ENCODE results near the gene CHST12.

- TF ChIP-seq CTCF (IDR thresholded peaks at IDR 0.05) (no peak), POLR2AphosphoS5 (IDR thresholded peaks at IDR 0.05) (no peak), EP300 (IDR thresholded peaks at IDR 0.05; ENCODE audit: low read depth) (no peak), POLR2A (IDR thresholded peaks at IDR 0.05) (no peak)
These were observed 45.8 kb upstream of the CHST12 start for GRCh38 chr7:2357571-2357970.

Data from transverse colon (tissue), 4 donors.